PFSK-1 (cell line): ENCODE data around the gene KDM4B.

ENCODE experiments used
- FOXP2 ChIP-seq: optimal IDR thresholded peaks from 2 replicates; pipeline ENCODE3; 2011; ENCODE audit warnings: borderline replicate concordance, control low read depth, inconsistent platforms; ENCODE audit not compliant: insufficient read depth; ENCODE audit errors: extremely low read length, extremely low read depth
- POLR2AphosphoS5 ChIP-seq: IDR thresholded peaks from 2 replicates; pipeline ENCODE4 v1.6.1; 2012; ENCODE audit warnings: low read depth, mild to moderate bottlenecking, control low read depth, low read length, moderate library complexity
- SIN3A ChIP-seq: IDR thresholded peaks from 2 replicates; pipeline ENCODE4 v1.6.1; 2012; ENCODE audit warnings: mild to moderate bottlenecking, low read length, moderate library complexity, borderline replicate concordance; ENCODE audit not compliant: insufficient read depth
- TAF1 ChIP-seq: IDR thresholded peaks from 2 replicates; pipeline ENCODE4 v1.6.1; 2012; ENCODE audit warnings: low read length, control low read depth, borderline replicate concordance; ENCODE audit not compliant: insufficient read depth
- TF ChIP-seq, protein P1 (sequence below), 2 experiments: IDR thresholded peaks; 2 replicates each; pipeline versions ENCODE4 v1.6.1 to v1.8.0; 2011 to 2012; ENCODE audit warnings: low read depth in 2 of 2, low read length in 2 of 2, control low read depth in 1 of 2, inconsistent platforms in 1 of 2, mild to moderate bottlenecking in 1 of 2, moderate library complexity in 1 of 2; ENCODE audit not compliant: insufficient read depth in 1 of 2

The KDM4B gene

DNA sequence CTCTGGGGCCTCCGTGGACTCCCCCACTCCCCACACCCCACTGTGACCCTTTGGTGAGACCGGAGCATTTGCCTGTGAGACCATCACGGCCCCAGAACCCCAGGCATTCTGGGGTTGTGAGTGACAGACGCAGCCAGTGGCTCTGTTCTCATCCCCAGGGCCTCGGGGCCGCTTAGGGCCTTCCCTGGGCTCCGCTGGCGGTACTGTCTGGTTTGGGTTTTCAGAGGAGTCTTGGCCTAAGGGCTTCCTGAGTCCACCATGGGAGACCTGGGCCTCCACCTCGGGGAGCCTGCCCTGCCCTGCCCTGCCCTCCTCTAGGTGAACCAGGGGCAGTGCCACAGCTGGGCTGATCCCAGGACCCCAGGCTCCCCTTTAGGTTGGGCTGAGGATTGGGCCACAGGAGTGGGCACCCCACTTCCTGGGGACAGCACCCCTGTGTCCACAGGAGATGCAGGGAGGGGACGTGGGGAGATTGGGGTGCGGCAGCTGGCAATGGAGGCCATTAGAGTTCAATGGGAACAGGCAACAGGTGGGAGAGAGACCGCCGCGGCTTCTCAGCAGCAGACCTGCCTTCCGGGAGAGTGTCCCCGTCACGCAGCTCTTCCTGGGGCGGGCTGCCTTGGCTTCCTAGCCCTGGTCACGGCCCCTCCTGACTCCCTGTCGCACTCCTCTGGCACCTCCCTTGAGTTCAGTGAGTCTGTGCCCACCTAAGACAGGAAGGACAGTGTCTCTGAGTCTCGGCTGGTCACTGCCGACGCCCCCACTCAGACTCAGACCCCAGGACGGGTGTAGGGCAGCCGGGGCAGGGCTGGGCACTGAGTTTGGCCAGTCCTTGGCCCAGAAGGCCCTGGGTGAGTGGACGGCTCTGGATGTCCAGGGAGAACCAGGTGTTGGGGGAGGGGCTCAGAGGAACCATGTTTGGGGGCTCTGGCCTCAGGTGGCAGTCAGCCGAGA lies 164.1 kb downstream of the KDM4B start:
- TF ChIP-seq TAF1 (no peak), FOXP2 (no peak), SIN3A (no peak), POLR2AphosphoS5 (no peak)
- TF ChIP-seq, protein P1, sequence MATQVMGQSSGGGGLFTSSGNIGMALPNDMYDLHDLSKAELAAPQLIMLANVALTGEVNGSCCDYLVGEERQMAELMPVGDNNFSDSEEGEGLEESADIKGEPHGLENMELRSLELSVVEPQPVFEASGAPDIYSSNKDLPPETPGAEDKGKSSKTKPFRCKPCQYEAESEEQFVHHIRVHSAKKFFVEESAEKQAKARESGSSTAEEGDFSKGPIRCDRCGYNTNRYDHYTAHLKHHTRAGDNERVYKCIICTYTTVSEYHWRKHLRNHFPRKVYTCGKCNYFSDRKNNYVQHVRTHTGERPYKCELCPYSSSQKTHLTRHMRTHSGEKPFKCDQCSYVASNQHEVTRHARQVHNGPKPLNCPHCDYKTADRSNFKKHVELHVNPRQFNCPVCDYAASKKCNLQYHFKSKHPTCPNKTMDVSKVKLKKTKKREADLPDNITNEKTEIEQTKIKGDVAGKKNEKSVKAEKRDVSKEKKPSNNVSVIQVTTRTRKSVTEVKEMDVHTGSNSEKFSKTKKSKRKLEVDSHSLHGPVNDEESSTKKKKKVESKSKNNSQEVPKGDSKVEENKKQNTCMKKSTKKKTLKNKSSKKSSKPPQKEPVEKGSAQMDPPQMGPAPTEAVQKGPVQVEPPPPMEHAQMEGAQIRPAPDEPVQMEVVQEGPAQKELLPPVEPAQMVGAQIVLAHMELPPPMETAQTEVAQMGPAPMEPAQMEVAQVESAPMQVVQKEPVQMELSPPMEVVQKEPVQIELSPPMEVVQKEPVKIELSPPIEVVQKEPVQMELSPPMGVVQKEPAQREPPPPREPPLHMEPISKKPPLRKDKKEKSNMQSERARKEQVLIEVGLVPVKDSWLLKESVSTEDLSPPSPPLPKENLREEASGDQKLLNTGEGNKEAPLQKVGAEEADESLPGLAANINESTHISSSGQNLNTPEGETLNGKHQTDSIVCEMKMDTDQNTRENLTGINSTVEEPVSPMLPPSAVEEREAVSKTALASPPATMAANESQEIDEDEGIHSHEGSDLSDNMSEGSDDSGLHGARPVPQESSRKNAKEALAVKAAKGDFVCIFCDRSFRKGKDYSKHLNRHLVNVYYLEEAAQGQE (IDR thresholded peaks at IDR 0.05; ENCODE audit: insufficient read depth in 1 of 2, low read depth in 2 of 2, low read length in 2 of 2) = no peak

DNA sequence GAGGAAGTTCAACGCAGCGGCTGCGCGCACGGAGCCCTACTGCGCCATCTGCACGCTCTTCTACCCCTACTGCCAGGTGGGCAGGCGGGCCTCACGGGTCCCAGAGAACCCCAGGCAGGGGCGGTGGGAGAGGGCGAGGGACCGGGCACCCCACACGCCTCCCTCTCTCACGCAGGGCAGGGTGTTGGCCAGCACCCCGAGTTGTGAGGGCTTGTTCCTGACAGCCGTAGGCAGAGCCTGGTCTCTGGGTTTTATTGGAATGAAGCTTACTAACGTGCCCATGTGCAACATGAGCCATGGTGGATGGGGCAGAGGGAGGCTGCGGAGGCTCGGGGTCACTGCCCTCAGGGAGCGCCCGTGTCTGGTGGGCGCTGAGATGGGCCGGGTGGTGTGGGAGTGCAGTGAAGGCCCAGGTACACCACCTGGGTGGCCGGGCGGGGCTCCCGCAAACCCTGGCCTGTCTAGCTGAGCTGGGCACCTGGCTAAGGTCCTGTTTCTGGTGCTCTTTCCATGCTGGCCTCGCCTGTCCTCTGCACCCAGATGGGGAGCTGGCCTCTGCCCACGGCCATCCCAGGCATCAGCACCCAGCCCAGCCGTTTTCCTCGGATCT lies 165.2 kb downstream of the KDM4B start:
- TF ChIP-seq SIN3A (no peak), TAF1 (no peak), FOXP2 (no peak), POLR2AphosphoS5 (no peak)
- TF ChIP-seq, protein P1 (IDR thresholded peaks at IDR 0.05; ENCODE audit: insufficient read depth in 1 of 2, low read depth in 2 of 2, low read length in 2 of 2) = no peak

DNA sequence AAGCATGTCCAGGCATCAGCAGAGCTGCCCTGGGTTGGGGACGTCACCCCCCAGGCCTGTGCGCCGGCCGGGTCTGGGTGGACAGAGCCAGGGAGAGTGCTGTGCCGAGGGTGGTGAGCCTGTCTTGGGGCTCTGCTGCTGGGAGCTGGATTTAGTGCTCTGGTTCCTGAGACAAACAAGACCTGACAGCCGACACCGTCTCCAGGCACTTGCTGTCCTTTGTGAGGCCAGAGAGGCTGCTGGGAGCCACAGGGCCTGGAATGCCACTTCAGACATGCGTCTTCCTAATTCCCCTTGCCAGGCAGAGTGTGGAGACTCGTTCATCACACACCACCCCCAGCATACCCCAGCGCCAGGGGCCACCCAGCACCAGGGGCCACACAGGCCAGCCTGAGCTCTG lies 165.8 kb downstream of the KDM4B start:
- no peak for TF ChIP-seq SIN3A
- TF ChIP-seq, protein P1 (IDR thresholded peaks at IDR 0.05; ENCODE audit: insufficient read depth in 1 of 2, low read depth in 2 of 2, low read length in 2 of 2) = no peak
- TF ChIP-seq POLR2AphosphoS5 = no peak
- TF ChIP-seq TAF1 = no peak
- no peak for TF ChIP-seq FOXP2

DNA sequence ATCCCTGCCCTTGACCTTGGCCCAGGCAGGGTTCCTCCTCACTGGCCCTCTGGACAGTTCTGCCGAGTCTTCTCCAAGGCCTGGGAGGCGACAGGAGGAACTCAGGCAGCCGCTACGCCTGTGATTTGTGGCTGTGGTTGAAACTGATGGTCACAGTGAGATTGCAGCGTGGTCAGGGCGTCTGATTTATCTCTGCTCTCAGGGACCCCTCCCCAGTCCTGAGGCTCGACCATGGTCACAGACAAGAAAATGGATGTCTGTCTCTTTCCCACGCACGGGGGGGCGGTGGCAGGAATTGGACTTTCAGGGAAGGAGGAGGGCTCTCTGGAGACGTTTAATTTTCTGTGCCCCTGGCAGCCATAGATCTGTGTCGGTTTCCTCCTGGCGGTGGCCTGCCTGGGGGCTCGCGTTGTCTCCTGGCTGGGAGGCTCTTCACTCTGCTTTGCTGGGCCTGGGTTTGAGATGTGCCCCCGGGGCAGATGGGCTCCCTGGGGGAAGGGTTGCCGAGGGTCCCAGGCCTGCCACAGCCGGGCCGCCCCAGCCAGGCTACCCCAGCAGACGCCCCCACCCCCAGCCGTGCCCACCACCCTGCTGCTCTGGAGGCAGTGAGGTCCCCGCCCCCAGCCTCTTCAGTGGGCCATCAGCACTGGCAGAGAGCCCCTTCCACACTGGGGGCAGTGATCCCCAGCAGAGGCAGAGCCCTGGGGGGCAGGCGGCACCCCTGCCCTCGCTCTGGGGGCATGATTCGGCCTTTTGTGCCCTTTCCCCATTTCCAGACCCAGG lies 167.4 kb downstream of the KDM4B start:
- TF ChIP-seq TAF1 (no peak), SIN3A (no peak), FOXP2 (no peak), POLR2AphosphoS5 (no peak)
- TF ChIP-seq, protein P1 (IDR thresholded peaks at IDR 0.05; ENCODE audit: insufficient read depth in 1 of 2, low read depth in 2 of 2, low read length in 2 of 2) = no peak
